H1 (cell line): ENCODE results near the gene LRRFIP1. TPM values are rescaled to one million over a fixed set of nuclear protein-coding genes. Genes with fewer than 3 reads are reported as not detected.

Experiments used
- CTCF ChIA-PET: fragments of 300-600 bp; sonication (Branson Sonifier 250); formaldehyde crosslinking; loops from one replicate; lab custom pipeline; 2021; ENCODE audit not compliant: partially characterized antibody; lab: Charles Lee
- POLR2A ChIA-PET: fragments of 300-600 bp; sonication (Branson Sonifier 250); formaldehyde crosslinking; loops from one replicate; lab custom pipeline; 2021; ENCODE audit warnings: inconsistent platforms; ENCODE audit not compliant: partially characterized antibody; lab: Charles Lee
- DNase-seq, 2 experiments: peaks; one replicate each; pipeline versions ENCODE4 v3.0.0 to v3.0.0-alpha.2; 2010 to 2022; ENCODE audit warnings: low spot score in 2 of 2, low read depth in 1 of 2, mixed read lengths in 1 of 2
- FAIRE-seq: peaks from 2 replicates; lab custom pipeline; 2011; peaks lifted over from hg19 to GRCh38; lab: Jason Lieb, UNC
- H2AFZ ChIP-seq: 2 replicates; pipeline ENCODE4 v1.8.1; 2012; ENCODE audit warnings: low read length, inconsistent platforms
- H2AK5ac ChIP-seq: 2 replicates; pipeline ENCODE4 v1.6.1; 2013; ENCODE audit warnings: low read depth, low read length
- H2BK120ac ChIP-seq: replicated peaks from 2 replicates; pipeline ENCODE3; 2013; ENCODE audit warnings: low read depth, low read length, inconsistent platforms
- H2BK12ac ChIP-seq: 2 replicates; pipeline ENCODE4 v1.6.1; 2013; ENCODE audit warnings: low read depth, low read length
- H2BK15ac ChIP-seq: 2 replicates; pipeline ENCODE4 v1.6.1; 2013; ENCODE audit warnings: low read length
- H2BK20ac ChIP-seq: 2 replicates; pipeline ENCODE4 v1.6.1; 2013; ENCODE audit warnings: low read length
- H2BK5ac ChIP-seq: 2 replicates; pipeline ENCODE4 v1.6.1; 2013; ENCODE audit warnings: low read depth, low read length
- H3K14ac ChIP-seq: 2 replicates; pipeline ENCODE4 v1.6.1; 2013; ENCODE audit warnings: inconsistent platforms; ENCODE audit not compliant: insufficient read length
- H3K18ac ChIP-seq: 2 replicates; pipeline ENCODE4 v1.6.1; 2013; ENCODE audit warnings: low read length; ENCODE audit errors: extremely low read depth
- H3K23ac ChIP-seq: 2 replicates; pipeline ENCODE4 v1.6.1; 2013; ENCODE audit warnings: inconsistent platforms; ENCODE audit not compliant: insufficient read length
- H3K23me2 ChIP-seq: 2 replicates; pipeline ENCODE4 v1.6.1; 2013; ENCODE audit warnings: low read depth, low read length
- H3K27ac ChIP-seq: 2 replicates; pipeline ENCODE4 v1.6.1; 2011; ENCODE audit warnings: low read depth, low read length, inconsistent platforms
- H3K27me3 ChIP-seq, 4 experiments: replicated peaks in 1 of 4; 1 replicate in 1 of 4; 2 replicates in 3 of 4; pipeline versions ENCODE4 v1.6.1 to v1.8.1; 2011 to 2013; ENCODE audit warnings: low read length in 3 of 4, mild to moderate bottlenecking in 3 of 4, inconsistent platforms in 2 of 4, mixed read lengths in 2 of 4, moderate library complexity in 1 of 4; ENCODE audit not compliant: control insufficient read depth in 3 of 4, insufficient read depth in 3 of 4; ENCODE audit errors: extremely low read depth in 1 of 4
- H3K36me3 ChIP-seq, 4 experiments: 2 replicates each; pipeline versions ENCODE4 v1.6.1 to v1.8.1; 2011 to 2013; ENCODE audit warnings: mild to moderate bottlenecking in 4 of 4, low read length in 3 of 4, moderate library complexity in 2 of 4, control low read depth in 1 of 4, inconsistent platforms in 1 of 4; ENCODE audit not compliant: insufficient read depth in 4 of 4, control insufficient read depth in 2 of 4
- H3K4ac ChIP-seq: replicated peaks from 2 replicates; pipeline ENCODE3; 2013; ENCODE audit warnings: low read length, low read depth, mixed read lengths, inconsistent platforms; ENCODE audit not compliant: insufficient read length
- H3K4me1 ChIP-seq, 4 experiments: replicated peaks in 1 of 4; 1 replicate in 1 of 4; 2 replicates in 3 of 4; pipeline versions ENCODE4 v1.6.1 to v1.8.1; 2011 to 2013; ENCODE audit warnings: low read length in 3 of 4, inconsistent platforms in 2 of 4, mixed read lengths in 1 of 4; ENCODE audit not compliant: insufficient read depth in 4 of 4, control insufficient read depth in 3 of 4
- H3K4me2 ChIP-seq, 2 experiments: 2 replicates each; pipeline versions ENCODE4 v1.6.1 to v1.8.1; 2011 to 2013; ENCODE audit warnings: low read depth in 2 of 2, low read length in 2 of 2, control low read depth in 1 of 2, inconsistent platforms in 1 of 2, mild to moderate bottlenecking in 1 of 2; ENCODE audit not compliant: insufficient read depth in 1 of 2
- H3K4me3 ChIP-seq, 4 experiments: fragments of 200-600, 300-600 bp in 1 of 4; sonication (generic), shearing (Covaris generic), sonication (Bioruptor Twin) in 1 of 4; 2 replicates each; pipeline versions ENCODE4 v1.5.1 to v1.8.1; 2011 to 2016; ENCODE audit warnings: low read length in 4 of 4, low read depth in 3 of 4, control low read depth in 2 of 4, inconsistent platforms in 2 of 4, mild to moderate bottlenecking in 2 of 4, mixed read lengths in 1 of 4, moderate library complexity in 1 of 4; ENCODE audit not compliant: insufficient read depth in 2 of 4; ENCODE audit errors: extremely low read depth in 1 of 4
- H3K56ac ChIP-seq: replicated peaks from 2 replicates; pipeline ENCODE3; 2013; ENCODE audit warnings: low read depth, mild to moderate bottlenecking, mixed read lengths, low read length, inconsistent platforms; ENCODE audit not compliant: insufficient read length
- H3K79me1 ChIP-seq: 2 replicates; pipeline ENCODE4 v1.6.1; 2013; ENCODE audit warnings: low read depth, low read length, control low read depth
- H3K79me2 ChIP-seq, 2 experiments: 2 replicates each; pipeline versions ENCODE4 v1.6.1 to v1.8.1; 2012 to 2013; ENCODE audit warnings: low read length in 2 of 2, mild to moderate bottlenecking in 2 of 2, inconsistent platforms in 1 of 2; ENCODE audit not compliant: insufficient read depth in 2 of 2, control insufficient read depth in 1 of 2
- H3K9ac ChIP-seq, 4 experiments: replicated peaks in 1 of 4; 1 replicate in 1 of 4; 2 replicates in 3 of 4; pipeline versions ENCODE4 v1.6.1 to v1.8.1; 2011 to 2013; ENCODE audit warnings: low read depth in 3 of 4, low read length in 3 of 4, control low read depth in 2 of 4, mild to moderate bottlenecking in 2 of 4, moderate library complexity in 2 of 4, inconsistent platforms in 1 of 4; ENCODE audit errors: extremely low read depth in 1 of 4
- H3K9me3 ChIP-seq, 2 experiments: 2 replicates each; pipeline versions ENCODE4 v1.6.1 to v1.8.1; 2012 to 2013; ENCODE audit warnings: mild to moderate bottlenecking in 2 of 2, moderate library complexity in 2 of 2, control low read depth in 1 of 2, inconsistent platforms in 1 of 2, low read depth in 1 of 2, low read length in 1 of 2, mixed read lengths in 1 of 2; ENCODE audit not compliant: insufficient read depth in 2 of 2
- H4K20me1 ChIP-seq, 2 experiments: replicated peaks in 1 of 2; 2 replicates each; pipeline versions ENCODE3 to v1.8.1; 2011 to 2013; ENCODE audit warnings: inconsistent platforms in 2 of 2, low read length in 2 of 2, mild to moderate bottlenecking in 1 of 2; ENCODE audit not compliant: insufficient read depth in 2 of 2, control insufficient read depth in 1 of 2
- H4K5ac ChIP-seq: 2 replicates; pipeline ENCODE4 v1.6.1; 2013; ENCODE audit warnings: low read length, low read depth, mixed read lengths, inconsistent platforms; ENCODE audit not compliant: insufficient read length
- H4K8ac ChIP-seq: 2 replicates; pipeline ENCODE4 v1.8.0; 2013; ENCODE audit warnings: mild to moderate bottlenecking, moderate library complexity, low read length, inconsistent platforms; ENCODE audit not compliant: insufficient read depth; ENCODE audit errors: extremely low read depth
- H4K91ac ChIP-seq: replicated peaks from 2 replicates; pipeline ENCODE3; 2013; ENCODE audit warnings: low read length, mixed read lengths, inconsistent platforms; ENCODE audit not compliant: insufficient read length
- POLR2AphosphoS5 ChIP-seq: IDR thresholded peaks from 2 replicates; pipeline ENCODE4 v1.6.1; 2011; ENCODE audit warnings: low read depth, low read length
- RFX5 ChIP-seq: IDR thresholded peaks from 2 replicates; pipeline ENCODE4 v1.6.1; 2011; ENCODE audit warnings: low read depth, low read length, improper control_type of control experiment, borderline replicate concordance
- SP2 ChIP-seq: IDR thresholded peaks from 2 replicates; pipeline ENCODE4 v1.6.1; 2012; ENCODE audit warnings: mild to moderate bottlenecking, low read length, inconsistent platforms
- ZNF274 ChIP-seq: IDR thresholded peaks from 2 replicates; pipeline ENCODE4 v1.7.0; 2012; ENCODE audit warnings: low read length, borderline replicate concordance; ENCODE audit errors: extremely low read depth
- WGBS, 2 experiments: shearing (Covaris generic) in 1 of 2; methylation state at CpG; one replicate each; pipeline versions ENCODE4 v1.1.6 to v1.1.7; 2013 to 2015; ENCODE audit warnings: low lambda C conversion rate in 2 of 2, mixed read lengths in 2 of 2, inconsistent platforms in 1 of 2, low coverage in 1 of 2, missing lambda C conversion rate in 1 of 2; ENCODE audit not compliant: insufficient replicate concordance in 2 of 2, insufficient coverage in 1 of 2, insufficient read length in 1 of 2; ENCODE audit errors: extremely low coverage in 1 of 2, missing lambda C conversion rate in 1 of 2; 5-methylcytosine and 5-hydroxymethylcytosine counted together
- polyA plus RNA-seq, 7 experiments: library from polyadenylated mRNA; depleted of rRNA in 3 of 7; stranded (reverse) in 5 of 7; unstranded in 2 of 7; fragments of >200 nt in 5 of 7; fragments of 200-250 nt in 2 of 7; gene quantifications; 1 replicate in 5 of 7; 2 replicates in 1 of 7; 4 replicates in 1 of 7; pipeline versions ENCODE4 v1.2.1 to v1.2.3, GENCODE V29; 2011 to 2013; ENCODE audit warnings: missing spikeins in 2 of 7, mixed read lengths in 2 of 7
- total RNA-seq: library from RNA; stranded (reverse); fragmentation: NEBNext Ultra II Directional; extraction: Animal tissue kit (Norgen Biotek cat#: 25700); gene quantifications from 2 replicates; pipeline ENCODE4 v1.2.1, GENCODE V29; 2021

Gene LRRFIP1
- total and polyA plus RNA-seq, 2 of the 8 experiments (the other 6 are each of a cell fraction or from before 2014, with no cell fraction given) = 12.1 to 75.8 TPM

GRCh38 chr2:237631007-237631785, 3.8 kb downstream of the LRRFIP1 start:
- Histone ChIP-seq H4K91ac (no peak overlapping the region), H3K4me3 (no peak overlapping the region), H3K23ac (no peak overlapping the region), H3K9ac (no peak overlapping the region), H3K56ac (no peak overlapping the region), H2BK20ac (0 out of 2 replicates have a peak overlapping the region, but pooled peaks have one; percentile 18), H3K4me2 (no peak overlapping the region), H2AK5ac (no peak overlapping the region), H4K5ac (no peak overlapping the region), H3K23me2 (peaks cover 5% of the 10 kb centered on the region), H3K79me1 (peaks cover 11% of the 10 kb centered on the region), H4K20me1 (peaks cover 0 to 2% of the 10 kb centered on the region in 2 experiments), H2AFZ (no peak overlapping the region), H3K18ac (no peak overlapping the region), H3K36me3 (peaks cover 0 to 4% (median 0%) of the 10 kb centered on the region in 4 experiments; a peak in 2 of 8 replicates), H2BK120ac (no peak overlapping the region), H2BK5ac (peak overlapping the region; percentile 35; the same call in 1 of the 2 replicates), H3K27me3 (peaks cover 0 to 18% (median 13%) of the 10 kb centered on the region in 4 experiments; a peak in 6 of 7 replicates), H3K4me1 (peaks cover 3 to 13% (median 8%) of the 10 kb centered on the region in 4 experiments; a peak in 5 of 7 replicates), H4K8ac (no peak overlapping the region; the same call in 1 of the 2 replicates), H3K27ac (no peak overlapping the region), H3K9me3 (no peaks in the 10 kb centered on the region; a peak in 1 of 4 replicates), H3K14ac (no peak overlapping the region), H2BK12ac (no peak overlapping the region), H3K79me2 (peaks cover 0 to 12% of the 10 kb centered on the region in 2 experiments; a peak in 3 of 4 replicates), H2BK15ac (no peak overlapping the region), H3K4ac (no peak overlapping the region)
- ChIA-PET CTCF (interaction anchor here (0.5 to 1.9 kb wide), 5 partner anchors 17 to 47 kb away, joined by 3 to 7 read pairs (median 3); no protein-coding TSS in a partner anchor), POLR2A (interaction anchor here (0.7 to 1.7 kb wide), 4 partner anchors 34 to 61 kb away, joined by 3 to 4 read pairs (median 3); no protein-coding TSS in a partner anchor)
- TF ChIP-seq RFX5 (no peak), ZNF274 (no peak), POLR2AphosphoS5 (no peak), SP2 (no peak)
- 92% methylated on average over 14 of the region's 14 CpGs; no CpG with 5 or more reads in 1 of the 2 experiments for WGBS, 2 experiments
- DNase-seq (no peak), FAIRE-seq (no peak)
